Nucleus accumbens (tissue), 56 donors: Measurements from ENCODE around the gene PTGR3.

ENCODE experiments used
- DNase-seq, 56 donors: peaks; one replicate each; lab custom pipeline; 2025; lab: John Stamatoyannopoulos, UW

The PTGR3 gene, protein sequence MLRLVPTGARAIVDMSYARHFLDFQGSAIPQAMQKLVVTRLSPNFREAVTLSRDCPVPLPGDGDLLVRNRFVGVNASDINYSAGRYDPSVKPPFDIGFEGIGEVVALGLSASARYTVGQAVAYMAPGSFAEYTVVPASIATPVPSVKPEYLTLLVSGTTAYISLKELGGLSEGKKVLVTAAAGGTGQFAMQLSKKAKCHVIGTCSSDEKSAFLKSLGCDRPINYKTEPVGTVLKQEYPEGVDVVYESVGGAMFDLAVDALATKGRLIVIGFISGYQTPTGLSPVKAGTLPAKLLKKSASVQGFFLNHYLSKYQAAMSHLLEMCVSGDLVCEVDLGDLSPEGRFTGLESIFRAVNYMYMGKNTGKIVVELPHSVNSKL

DNA sequence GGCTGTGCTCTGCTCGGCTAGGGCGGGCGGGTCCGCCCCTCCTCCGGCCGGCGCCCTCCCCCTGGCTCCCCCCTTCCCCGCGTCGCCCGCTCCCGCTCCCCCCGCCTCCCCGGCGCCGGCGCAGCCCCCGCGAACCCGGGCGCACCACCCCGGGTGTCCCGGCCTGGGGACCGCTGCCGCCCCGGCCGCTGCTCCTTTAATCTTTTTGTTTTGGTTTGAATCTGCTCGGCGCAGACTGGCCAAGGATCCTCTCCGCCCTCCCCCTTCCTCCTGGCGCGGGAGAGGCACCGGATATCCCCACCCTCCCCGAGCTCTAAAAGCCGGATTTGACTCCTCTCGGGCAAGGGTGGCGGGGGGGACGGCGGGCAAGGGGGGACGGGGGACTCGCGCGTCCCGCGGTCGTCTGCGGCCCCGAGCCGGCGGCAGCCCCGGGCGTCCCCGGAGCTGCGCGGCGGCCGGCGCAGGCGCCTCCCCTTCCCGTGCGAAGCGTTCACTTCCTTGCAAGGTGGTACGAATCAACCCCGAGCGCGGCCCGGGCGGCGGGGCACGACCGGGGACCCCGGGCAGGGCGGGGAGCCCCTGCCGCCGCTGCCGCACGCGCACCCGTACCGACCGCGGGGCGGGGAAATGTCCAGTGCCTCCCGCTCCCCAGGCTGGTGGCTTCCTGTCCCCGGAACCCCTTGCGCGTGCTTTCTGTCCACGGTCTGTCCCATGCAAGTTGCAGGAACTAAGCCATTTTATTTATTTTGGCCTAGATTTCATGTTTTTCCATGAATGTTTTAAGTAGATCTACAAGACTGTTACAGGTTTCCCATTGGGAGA, at the start of gene PTGR3:
PTGR3 (minus strand) TSS at position 11 of the 822 bp plus-strand sequence. CDS start 81 bp downstream, outside the sequence.
- DNase-seq: peak in 55 of 56 donors; percentile 52 to 95 (median 78)

DNA sequence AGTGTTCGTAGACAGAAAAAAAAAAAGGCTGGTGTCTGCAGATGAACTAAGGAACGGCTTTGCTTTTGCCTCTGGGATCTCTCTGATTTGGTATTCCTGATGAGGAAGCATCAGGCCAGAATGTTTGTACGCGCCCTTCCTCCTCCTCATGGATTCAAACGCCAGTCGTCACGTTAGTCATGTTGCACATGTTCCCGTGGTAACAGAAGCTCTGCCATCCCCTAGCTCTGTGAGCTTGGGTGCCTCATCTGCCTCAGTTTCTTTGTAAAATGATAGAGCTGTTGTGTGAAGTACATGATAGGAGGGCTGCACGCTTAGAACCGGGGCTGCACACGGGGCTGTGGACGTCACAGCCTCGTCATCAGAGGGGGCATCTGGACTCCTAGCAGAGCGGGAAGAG, 48.7 kb upstream of the PTGR3 start:
- no peak for DNase-seq

DNA sequence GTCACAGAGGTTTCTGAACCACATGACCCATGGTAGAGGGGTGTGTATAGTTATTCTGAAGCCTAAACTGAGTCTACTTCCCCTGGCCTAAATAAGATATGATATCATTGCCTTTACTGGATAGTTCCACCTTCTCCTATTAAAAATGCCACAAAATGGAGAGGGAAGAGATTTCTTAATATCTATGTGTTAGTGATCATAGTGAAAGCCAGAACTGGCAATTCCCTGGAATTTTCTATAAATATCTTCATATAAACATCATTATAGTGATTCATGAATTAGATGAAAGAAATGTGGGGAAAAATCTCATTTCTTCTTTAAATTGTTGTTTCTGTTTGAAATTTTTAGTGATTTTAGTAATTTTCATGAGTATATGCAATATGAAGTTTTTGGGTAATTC, 47.4 kb upstream of the PTGR3 start:
- no peak for DNase-seq

GRCh38 chr18:75255094-75255493, 46.2 kb upstream of the PTGR3 start:
- no peak for DNase-seq

GRCh38 chr18:75253784-75254183, 44.8 kb upstream of the PTGR3 start:
- no peak for DNase-seq

DNA sequence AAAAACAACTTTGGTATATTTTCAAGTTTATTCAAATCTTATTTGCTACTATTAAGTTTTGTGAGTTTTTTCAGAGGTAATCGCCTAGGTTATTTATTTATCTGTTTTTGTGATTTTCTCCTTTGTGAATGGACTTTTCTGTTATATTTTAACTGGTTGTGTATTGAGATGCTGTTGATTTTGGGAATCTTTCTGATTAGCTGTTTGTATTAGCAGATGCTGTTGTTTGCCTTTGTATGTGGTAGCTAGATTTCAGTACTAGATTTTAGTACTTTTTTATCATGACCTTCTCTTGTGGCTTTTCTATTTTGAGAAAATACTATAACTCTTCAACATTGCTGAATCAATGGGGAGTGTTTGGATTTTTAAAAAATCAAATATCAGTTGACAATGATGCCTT, 44.1 kb upstream of the PTGR3 start:
- no peak for DNase-seq

DNA sequence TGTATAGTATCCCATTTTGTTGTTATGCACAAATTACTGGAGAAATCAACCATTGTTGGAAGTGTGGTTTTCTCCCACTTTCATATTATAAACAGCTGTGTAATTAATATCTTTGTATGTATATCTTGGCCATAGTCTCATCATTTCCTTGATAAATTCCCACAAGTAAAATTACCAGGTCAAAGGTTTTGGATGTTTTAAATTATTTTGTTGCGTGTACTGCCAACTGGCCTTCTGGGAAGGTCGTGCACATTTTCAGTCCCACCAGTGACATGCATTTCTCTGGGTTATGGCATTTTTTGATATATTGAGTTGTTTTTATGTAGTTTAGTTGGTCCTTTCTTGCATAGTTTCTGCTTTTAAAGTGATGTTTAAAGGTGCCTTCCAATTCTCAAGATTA, 43.2 kb upstream of the PTGR3 start:
- no peak for DNase-seq

- DNase-seq: no peak
These were observed 42.5 kb upstream of the PTGR3 start for GRCh38 chr18:75251466-75251865.

- no peak for DNase-seq
These were observed 41.5 kb upstream of the PTGR3 start for GRCh38 chr18:75250471-75250821.

GRCh38 chr18:75249672-75250470, 40.9 kb upstream of the PTGR3 start:
- DNase-seq: no peak

DNA sequence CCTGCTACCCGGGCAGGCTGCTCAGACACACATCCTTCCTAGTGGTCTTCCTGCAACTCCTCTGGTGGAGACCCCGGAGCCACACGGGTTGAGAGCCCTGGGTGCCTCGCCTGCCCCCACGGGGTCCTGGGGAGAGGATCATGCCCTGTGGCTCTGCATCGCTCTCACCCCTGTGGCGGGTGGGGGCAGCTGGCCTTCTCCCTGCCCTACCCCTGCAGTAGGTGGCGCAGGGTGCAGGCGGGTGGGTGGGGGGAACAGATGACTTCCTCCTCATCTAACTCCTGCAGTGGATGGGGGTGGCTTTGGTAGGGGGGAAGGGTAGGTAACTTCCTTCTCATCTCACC, 40.2 kb upstream of the PTGR3 start:
- DNase-seq: no peak

DNA sequence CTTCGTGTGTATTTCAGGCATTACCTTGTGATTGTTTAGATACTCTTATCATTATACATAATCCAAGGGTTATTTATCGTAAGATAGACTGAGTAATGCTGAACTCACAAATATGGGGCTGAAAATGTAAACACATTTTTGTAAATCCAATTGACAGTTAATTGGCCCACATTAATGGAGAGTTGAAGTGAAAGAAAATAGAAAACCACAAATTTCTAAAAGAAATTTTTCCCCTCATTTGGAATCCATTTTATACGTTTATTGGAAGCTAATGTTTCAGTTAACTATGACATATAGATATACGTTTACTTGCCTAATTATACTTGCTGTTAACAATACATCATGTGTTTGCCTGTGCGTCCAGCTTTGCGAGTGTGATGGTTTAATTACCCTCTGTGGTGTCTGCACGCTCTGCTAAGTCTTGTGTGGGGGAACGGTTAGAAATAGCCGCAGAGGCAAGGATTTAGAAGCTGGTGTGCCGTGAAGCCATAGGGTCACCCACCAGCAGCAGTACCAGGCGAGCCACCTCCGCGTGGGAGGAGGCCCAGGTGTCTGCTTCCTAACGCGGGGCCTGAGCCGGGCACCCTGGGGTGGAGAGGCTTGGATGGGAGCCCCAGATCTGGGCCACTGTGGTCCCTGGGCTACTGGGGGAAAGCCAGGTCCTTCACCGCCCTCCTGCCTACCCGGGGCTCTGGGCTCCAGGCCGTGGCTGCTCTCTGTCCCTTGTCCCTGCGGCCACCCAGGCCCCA, 39.7 kb upstream of the PTGR3 start:
- peak in 1 of 56 donors; percentile 19 for DNase-seq

- DNase-seq: no peak
These were observed 38.9 kb upstream of the PTGR3 start for GRCh38 chr18:75247611-75248421.

DNA sequence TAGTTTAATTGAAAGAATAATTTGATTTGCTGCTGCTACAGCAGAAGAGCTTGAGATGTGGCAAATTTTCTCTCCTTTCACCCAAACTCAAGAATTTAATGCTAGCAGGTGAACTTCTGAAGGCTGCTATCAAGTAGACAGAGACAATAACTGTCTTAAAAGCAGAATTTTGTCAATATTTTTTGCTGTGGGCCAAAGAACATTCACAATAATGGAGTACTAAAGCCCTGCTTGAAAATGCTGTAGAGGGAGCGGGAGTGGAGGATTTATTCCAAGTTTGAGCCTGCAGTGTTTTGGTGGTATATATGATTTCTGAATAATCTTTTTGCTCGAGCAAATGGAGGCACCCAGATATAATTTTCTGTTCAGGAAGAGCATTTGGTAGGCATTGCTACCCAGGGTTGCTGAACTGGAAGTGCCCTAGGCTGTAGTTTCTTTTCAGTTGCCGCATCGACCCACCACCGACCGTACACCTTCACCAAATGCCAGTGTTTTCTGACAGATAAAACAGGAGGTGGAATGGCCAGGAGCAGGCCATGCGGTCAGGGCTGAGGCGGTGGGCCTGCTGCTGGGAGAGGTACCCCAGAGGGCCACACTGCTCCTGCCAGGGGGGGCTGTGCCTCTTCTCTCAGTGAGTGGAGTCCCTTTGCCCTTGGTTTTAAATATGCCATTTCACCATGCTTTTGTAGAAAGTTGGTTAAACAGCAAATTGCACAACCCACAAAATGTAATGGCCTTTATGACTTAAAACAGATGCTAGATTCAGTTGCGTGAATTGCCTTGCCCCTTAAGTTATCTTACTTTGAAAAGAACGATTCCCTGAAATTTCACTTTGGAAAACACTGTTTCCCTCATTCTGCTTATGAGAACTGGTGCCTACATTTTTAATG, 38.0 kb upstream of the PTGR3 start:
- no peak for DNase-seq

- no peak for DNase-seq
These were observed 35.7 kb upstream of the PTGR3 start for GRCh38 chr18:75244351-75245313.

GRCh38 chr18:75241705-75242104, 32.8 kb upstream of the PTGR3 start:
- DNase-seq: no peak

- DNase-seq: no peak
These were observed 31.5 kb upstream of the PTGR3 start for GRCh38 chr18:75240433-75240832.
